GM12873 (cell line): Measurements from ENCODE around the gene PRR7.

Experiments used
- TF ChIP-seq, protein P1 (sequence below): IDR thresholded peaks from 2 replicates; pipeline ENCODE4 v1.5.1; 2012; ENCODE audit warnings: low read depth, mild to moderate bottlenecking, moderate library complexity, low read length, control low read depth; ENCODE audit not compliant: insufficient read depth; ENCODE audit errors: missing control alignments

PRR7 gene

DNA sequence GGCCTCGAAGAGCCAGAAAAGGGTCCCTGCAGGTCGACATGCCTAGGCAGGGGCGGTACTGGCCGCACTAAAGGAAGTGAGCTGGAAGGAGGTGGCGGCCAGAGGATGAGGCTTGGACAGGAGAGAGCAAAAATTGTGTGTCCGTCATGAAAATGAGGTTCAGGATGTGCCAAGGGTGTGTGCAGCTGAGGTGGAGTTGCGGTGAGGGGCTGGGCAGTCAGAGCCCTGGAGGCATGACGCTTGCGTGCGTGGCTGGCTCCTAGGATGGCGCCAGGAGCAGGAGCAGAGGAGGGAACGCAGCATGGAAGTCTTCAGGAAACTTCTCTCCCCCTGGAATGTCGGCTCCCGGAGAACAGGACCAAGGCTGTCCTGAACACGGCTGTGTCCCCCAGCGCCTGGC lies 56.3 kb downstream of the PRR7 start:
- TF ChIP-seq, protein P1, sequence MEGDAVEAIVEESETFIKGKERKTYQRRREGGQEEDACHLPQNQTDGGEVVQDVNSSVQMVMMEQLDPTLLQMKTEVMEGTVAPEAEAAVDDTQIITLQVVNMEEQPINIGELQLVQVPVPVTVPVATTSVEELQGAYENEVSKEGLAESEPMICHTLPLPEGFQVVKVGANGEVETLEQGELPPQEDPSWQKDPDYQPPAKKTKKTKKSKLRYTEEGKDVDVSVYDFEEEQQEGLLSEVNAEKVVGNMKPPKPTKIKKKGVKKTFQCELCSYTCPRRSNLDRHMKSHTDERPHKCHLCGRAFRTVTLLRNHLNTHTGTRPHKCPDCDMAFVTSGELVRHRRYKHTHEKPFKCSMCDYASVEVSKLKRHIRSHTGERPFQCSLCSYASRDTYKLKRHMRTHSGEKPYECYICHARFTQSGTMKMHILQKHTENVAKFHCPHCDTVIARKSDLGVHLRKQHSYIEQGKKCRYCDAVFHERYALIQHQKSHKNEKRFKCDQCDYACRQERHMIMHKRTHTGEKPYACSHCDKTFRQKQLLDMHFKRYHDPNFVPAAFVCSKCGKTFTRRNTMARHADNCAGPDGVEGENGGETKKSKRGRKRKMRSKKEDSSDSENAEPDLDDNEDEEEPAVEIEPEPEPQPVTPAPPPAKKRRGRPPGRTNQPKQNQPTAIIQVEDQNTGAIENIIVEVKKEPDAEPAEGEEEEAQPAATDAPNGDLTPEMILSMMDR: no peak

DNA sequence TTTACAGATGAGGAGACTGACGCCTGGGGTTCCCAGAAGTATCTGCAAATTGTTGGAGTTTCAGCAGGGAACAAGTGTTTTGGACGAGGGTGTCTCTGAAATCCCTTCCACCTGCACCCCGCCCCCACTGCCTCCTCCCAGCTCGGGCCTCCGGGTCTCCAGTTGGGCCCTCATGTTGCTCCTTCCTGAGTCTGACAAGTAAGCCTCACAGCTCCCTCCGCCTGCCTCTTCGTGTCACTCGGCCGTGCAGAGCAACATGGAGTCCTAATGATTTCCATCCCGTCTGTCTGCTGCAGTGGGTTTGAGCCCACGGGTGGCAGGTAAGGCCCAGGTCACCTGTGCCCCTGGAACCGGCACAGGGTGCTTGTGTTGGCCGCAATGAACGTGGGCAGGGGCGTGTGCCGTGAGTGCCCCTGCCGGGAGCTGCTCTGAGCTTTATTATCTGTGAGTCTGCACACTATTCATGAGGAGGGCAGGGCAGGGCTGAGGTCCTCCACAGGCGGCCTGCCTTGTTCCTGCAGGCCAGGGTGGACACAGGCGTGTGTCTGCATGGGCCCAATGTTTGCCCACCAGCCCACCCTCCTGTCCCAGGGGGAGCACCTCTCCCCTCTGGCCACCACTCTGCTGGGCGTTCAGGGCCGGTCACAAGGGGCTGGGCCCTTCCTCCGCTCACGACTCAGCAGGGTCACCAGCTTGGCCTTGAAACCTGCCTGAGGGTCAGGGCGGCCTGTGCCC lies 56.9 kb downstream of the PRR7 start:
- TF ChIP-seq, protein P1: no peak

DNA sequence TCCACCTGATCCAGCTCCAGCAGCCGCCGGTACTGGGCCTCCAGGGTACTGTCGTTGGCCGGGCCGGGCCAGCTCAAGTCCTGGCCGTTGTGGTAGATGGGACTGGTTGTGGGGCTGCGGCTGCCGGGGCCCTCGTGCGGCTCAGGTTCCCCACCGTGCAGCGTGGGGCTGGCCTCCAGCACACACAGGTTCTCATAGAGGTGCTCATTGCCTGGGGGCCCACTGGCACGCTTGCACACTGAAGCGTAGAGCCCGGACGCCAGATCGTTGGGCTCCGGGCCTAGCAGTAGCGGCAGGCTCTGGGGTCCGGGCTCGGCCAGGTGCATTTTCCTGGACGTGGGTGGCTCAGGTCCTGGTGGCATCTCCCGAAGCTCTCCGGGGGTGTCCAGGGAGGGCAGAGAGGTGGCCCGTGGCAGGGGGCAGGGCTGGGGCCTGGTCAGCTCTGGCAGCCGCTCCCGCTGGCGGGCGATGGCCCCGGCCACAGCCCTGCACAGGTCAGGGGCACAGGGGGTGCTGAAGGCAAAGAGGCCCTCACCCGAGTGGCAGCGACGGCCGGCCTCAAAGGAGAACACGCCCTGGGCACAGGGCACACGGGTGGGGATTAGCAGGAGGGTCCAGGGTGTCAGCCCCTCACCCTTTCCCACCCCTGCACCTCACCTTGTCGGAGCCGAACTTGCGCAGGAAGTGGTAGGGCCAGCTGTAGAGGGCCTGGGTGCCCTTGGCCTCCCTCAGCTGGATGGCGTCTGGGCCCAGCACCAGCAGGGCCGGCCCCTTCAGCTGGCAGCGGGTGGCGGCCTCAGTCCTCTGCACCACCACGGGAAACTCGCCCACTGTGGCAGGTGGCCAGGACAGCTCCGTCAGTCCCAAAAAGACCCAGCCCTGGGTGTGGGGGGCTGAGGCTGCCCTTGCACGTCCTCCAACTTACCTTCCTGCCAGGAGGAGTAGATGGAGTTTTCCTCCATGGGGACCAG lies 57.8 kb downstream of the PRR7 start:
- TF ChIP-seq, protein P1: no peak

GRCh38 chr5:177505075-177505474 lies 58.5 kb downstream of the PRR7 start:
- TF ChIP-seq, protein P1: no peak
